ENCODE data around the gene AFMID. TPM values are rescaled to one million over a fixed set of nuclear protein-coding genes. Genes with fewer than 3 reads are reported as not detected.

The AFMID gene
- total and polyA plus RNA-seq, 2 donors (not counting 1 experiment from before 2014, with no cell fraction given): 18.2 to 24.8 TPM

DNA sequence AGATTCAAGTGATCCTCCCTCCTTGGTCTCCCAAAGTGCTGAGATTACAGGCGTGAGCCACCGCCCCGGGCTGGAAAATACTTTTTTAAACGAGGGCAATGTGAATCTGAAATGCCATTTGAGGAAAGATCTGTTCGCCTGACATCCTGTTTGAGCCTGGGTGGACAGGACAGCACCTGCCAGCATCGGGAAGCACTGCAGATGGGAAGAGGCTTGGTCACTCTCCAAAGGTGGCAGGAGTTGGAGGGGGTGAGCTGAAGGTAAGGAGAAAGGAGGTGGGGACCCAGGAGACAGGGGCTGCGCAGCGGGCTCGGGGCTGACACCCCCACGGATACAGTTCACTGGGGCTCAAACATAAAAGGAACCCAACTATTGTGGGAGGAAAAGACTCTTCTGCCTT lies 22.9 kb downstream of the AFMID start:
- H3K4me1 ChIP-seq (ENCODE audit: control insufficient read depth in 2 of 2, insufficient read depth in 2 of 2, low read length in 2 of 2): peaks cover 4 to 8% of the 10 kb centered on the region in 2 donors
- no peaks in the 10 kb centered on the region for H3K27me3 ChIP-seq (replicated peaks in 1 of 4; ENCODE audit: control extremely low read depth in 1 of 4, control insufficient read depth in 3 of 4, insufficient read depth in 4 of 4, low read length in 3 of 4)
- POLR2A ChIA-PET: interaction anchor here (0.5 to 0.7 kb wide), 3 partner anchors 16 to 52 kb away, joined by 5 to 6 read pairs (median 5); no protein-coding TSS in a partner anchor
- TF ChIP-seq EZH2 (IDR thresholded peaks at IDR 0.05; ENCODE audit: borderline replicate concordance, insufficient read depth, low read depth, low read length, poor library complexity, severe bottlenecking): no peak
- TF ChIP-seq, protein P1, sequence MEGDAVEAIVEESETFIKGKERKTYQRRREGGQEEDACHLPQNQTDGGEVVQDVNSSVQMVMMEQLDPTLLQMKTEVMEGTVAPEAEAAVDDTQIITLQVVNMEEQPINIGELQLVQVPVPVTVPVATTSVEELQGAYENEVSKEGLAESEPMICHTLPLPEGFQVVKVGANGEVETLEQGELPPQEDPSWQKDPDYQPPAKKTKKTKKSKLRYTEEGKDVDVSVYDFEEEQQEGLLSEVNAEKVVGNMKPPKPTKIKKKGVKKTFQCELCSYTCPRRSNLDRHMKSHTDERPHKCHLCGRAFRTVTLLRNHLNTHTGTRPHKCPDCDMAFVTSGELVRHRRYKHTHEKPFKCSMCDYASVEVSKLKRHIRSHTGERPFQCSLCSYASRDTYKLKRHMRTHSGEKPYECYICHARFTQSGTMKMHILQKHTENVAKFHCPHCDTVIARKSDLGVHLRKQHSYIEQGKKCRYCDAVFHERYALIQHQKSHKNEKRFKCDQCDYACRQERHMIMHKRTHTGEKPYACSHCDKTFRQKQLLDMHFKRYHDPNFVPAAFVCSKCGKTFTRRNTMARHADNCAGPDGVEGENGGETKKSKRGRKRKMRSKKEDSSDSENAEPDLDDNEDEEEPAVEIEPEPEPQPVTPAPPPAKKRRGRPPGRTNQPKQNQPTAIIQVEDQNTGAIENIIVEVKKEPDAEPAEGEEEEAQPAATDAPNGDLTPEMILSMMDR (IDR thresholded peaks at IDR 0.05): no peak
- no peak overlapping the region for H3K27ac ChIP-seq (ENCODE audit: low read length in 2 of 2)
- CTCF ChIA-PET: no interaction called here
- no peaks in the 10 kb centered on the region for H3K36me3 ChIP-seq (replicated peaks in 1 of 2; ENCODE audit: control extremely low read depth in 1 of 2, control insufficient read depth in 1 of 2, extremely low read depth in 1 of 2, insufficient read depth in 2 of 2, low read length in 1 of 2)
- peaks cover 10% of the 10 kb centered on the region for H3K79me2 ChIP-seq (ENCODE audit: control insufficient read depth, insufficient read depth, low read length)
- Mint-ChIP-seq H3K4me3 (no peak overlapping the region), H3K27ac (no peak overlapping the region), H3K27me3 (no peaks in the 10 kb centered on the region), H3K9me3 (ENCODE audit: insufficient read depth) (no peaks in the 10 kb centered on the region), H3K4me1 (peaks cover 7% of the 10 kb centered on the region)
- 90% methylated on average over 2 of the region's 10 CpGs for WGBS (ENCODE audit: insufficient coverage)
- no peak overlapping the region for H3K4me3 ChIP-seq (ENCODE audit: control extremely low read depth in 1 of 5, extremely low read depth in 1 of 5, insufficient read depth in 1 of 5, low read depth in 2 of 5, low read length in 4 of 5)
- DNase-seq: no peak
- H3K4me2 ChIP-seq (replicated peaks; ENCODE audit: low read depth, low read length, poor library complexity, severe bottlenecking): no peak overlapping the region
- H3K9ac ChIP-seq (ENCODE audit: low read length): no peak overlapping the region
- no peak for ATAC-seq (ENCODE audit: low read depth)
- no peaks in the 10 kb centered on the region for H3K9me3 ChIP-seq (ENCODE audit: control extremely low read depth in 1 of 3, control insufficient read depth in 2 of 3, insufficient read depth in 1 of 3, low read length in 2 of 3)
- H2AFZ ChIP-seq (ENCODE audit: insufficient read depth, low read depth, low read length, poor library complexity, severe bottlenecking): no peak overlapping the region
- H4K20me1 ChIP-seq (ENCODE audit: control insufficient read depth, insufficient read depth, low read length, poor library complexity, severe bottlenecking): no peaks in the 10 kb centered on the region
- intact Hi-C loops (cut with micrococcal nuclease): no loop called here

DNA sequence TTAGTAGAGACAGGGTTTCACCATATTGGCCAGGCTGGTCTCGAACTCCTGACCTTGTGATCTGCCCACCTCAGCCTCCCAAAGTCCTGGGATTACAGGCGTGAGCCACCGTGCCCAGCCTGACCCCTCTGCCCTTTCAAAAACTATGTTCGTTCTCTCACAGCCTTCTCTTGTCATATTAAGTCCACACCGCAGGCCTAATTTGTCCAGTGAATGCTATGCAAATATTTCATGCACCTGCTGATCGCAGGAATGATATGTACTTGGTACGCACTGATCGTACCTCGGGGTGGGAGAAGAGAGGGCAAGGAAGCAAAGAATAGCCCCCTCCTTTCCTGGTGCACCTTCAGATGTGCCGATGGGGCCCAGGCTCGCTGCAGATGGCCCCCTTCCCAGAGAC lies 23.9 kb downstream of the AFMID start:
- H3K9ac ChIP-seq (ENCODE audit: low read length): no peak overlapping the region

More for the DNA sequence above, 23.9 kb downstream of the AFMID start:
- H3K36me3 ChIP-seq (replicated peaks in 1 of 2; ENCODE audit: control extremely low read depth in 1 of 2, control insufficient read depth in 1 of 2, extremely low read depth in 1 of 2, insufficient read depth in 2 of 2, low read length in 1 of 2): no peaks in the 10 kb centered on the region
- H2AFZ ChIP-seq (ENCODE audit: insufficient read depth, low read depth, low read length, poor library complexity, severe bottlenecking): no peak overlapping the region
- H3K4me2 ChIP-seq (replicated peaks; ENCODE audit: low read depth, low read length, poor library complexity, severe bottlenecking): no peak overlapping the region
- no peak overlapping the region for H3K4me3 ChIP-seq (ENCODE audit: control extremely low read depth in 1 of 5, extremely low read depth in 1 of 5, insufficient read depth in 1 of 5, low read depth in 2 of 5, low read length in 4 of 5)
- ATAC-seq (ENCODE audit: low read depth): no peak
- H3K27ac ChIP-seq (ENCODE audit: low read length in 2 of 2): no peak overlapping the region
- 96% methylated on average over 10 of the region's 11 CpGs for WGBS (ENCODE audit: insufficient coverage)
- peaks cover 11% of the 10 kb centered on the region for H3K79me2 ChIP-seq (ENCODE audit: control insufficient read depth, insufficient read depth, low read length)
- H3K9me3 ChIP-seq (ENCODE audit: control extremely low read depth in 1 of 3, control insufficient read depth in 2 of 3, insufficient read depth in 1 of 3, low read length in 2 of 3): no peaks in the 10 kb centered on the region
- Mint-ChIP-seq H3K9me3 (ENCODE audit: insufficient read depth) (no peaks in the 10 kb centered on the region), H3K4me1 (peaks cover 7% of the 10 kb centered on the region), H3K27ac (no peak overlapping the region), H3K4me3 (no peak overlapping the region), H3K27me3 (no peaks in the 10 kb centered on the region)
- intact Hi-C loops (cut with micrococcal nuclease): no loop called here
- no peaks in the 10 kb centered on the region for H4K20me1 ChIP-seq (ENCODE audit: control insufficient read depth, insufficient read depth, low read length, poor library complexity, severe bottlenecking)
- H3K27me3 ChIP-seq (replicated peaks in 1 of 4; ENCODE audit: control extremely low read depth in 1 of 4, control insufficient read depth in 3 of 4, insufficient read depth in 4 of 4, low read length in 3 of 4): no peaks in the 10 kb centered on the region
- TF ChIP-seq, protein P1 (IDR thresholded peaks at IDR 0.05): no peak
- TF ChIP-seq EZH2 (IDR thresholded peaks at IDR 0.05; ENCODE audit: borderline replicate concordance, insufficient read depth, low read depth, low read length, poor library complexity, severe bottlenecking): no peak
- ChIA-PET POLR2A (interaction anchor here (0.7 kb wide), 1 partner anchor 15 kb away, joined by 6 read pairs; no protein-coding TSS in a partner anchor), CTCF (no interaction called here)
- H3K4me1 ChIP-seq (ENCODE audit: control insufficient read depth in 2 of 2, insufficient read depth in 2 of 2, low read length in 2 of 2): peaks cover 4 to 8% of the 10 kb centered on the region in 2 donors
- DNase-seq: no peak
